Hepatocyte (in vitro differentiated cells): ENCODE results near the gene PTPRK.

Experiments
- EZH2 ChIP-seq: fragments of 200-600 bp; sonication (generic); IDR thresholded peaks from 2 replicates; pipeline ENCODE4 v1.6.1; 2016; ENCODE audit warnings: antibody characterized with exemption, mild to moderate bottlenecking, borderline replicate concordance
- TF ChIP-seq, protein P1 (sequence below): fragments of 200-600 bp; sonication (generic); IDR thresholded peaks from 2 replicates; pipeline ENCODE4 v1.5.1; 2016; ENCODE audit warnings: antibody characterized with exemption, mild to moderate bottlenecking; ENCODE audit not compliant: poor library complexity

DNA sequence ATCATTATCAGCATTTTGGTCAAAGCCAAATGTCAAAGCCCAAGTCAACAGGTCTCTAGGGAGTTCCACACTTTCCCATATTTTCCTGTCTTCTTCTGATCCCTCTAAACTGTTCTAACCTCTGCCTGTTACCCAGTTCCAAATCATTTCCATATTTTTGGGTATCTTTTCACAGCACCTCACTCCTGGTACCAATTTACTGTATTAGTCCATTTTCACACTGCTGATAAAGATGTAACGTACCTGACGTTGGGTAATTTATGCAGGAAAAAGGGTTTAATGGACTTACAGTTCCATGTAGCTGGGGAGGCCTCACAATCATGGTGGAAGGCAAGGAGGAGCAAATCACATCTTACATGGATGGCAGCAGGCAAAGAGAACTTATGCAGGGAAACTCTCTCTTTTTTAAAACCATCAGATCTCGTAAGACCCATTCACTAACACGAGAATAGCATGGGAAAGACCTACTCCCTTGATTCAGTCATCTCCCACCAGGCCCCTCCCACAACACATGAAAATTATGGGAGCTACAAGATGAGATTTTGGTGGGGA lies 143.4 kb downstream of the PTPRK start:
- TF ChIP-seq, protein P1, sequence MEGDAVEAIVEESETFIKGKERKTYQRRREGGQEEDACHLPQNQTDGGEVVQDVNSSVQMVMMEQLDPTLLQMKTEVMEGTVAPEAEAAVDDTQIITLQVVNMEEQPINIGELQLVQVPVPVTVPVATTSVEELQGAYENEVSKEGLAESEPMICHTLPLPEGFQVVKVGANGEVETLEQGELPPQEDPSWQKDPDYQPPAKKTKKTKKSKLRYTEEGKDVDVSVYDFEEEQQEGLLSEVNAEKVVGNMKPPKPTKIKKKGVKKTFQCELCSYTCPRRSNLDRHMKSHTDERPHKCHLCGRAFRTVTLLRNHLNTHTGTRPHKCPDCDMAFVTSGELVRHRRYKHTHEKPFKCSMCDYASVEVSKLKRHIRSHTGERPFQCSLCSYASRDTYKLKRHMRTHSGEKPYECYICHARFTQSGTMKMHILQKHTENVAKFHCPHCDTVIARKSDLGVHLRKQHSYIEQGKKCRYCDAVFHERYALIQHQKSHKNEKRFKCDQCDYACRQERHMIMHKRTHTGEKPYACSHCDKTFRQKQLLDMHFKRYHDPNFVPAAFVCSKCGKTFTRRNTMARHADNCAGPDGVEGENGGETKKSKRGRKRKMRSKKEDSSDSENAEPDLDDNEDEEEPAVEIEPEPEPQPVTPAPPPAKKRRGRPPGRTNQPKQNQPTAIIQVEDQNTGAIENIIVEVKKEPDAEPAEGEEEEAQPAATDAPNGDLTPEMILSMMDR, result no peak
- TF ChIP-seq EZH2, result no peak
